ENCODE data around the gene NRN1L. TPM values are rescaled to one million over a fixed set of nuclear protein-coding genes. Genes with fewer than 3 reads are reported as not detected.

Gene NRN1L
- total and polyA plus RNA-seq, 9 donors = 0.24 to 1.3 (median 0.75) TPM; not detected in 2

- Histone ChIP-seq H3K27me3 (ENCODE audit: control insufficient read depth, insufficient read depth, low read length) (no peaks in the 10 kb centered on the region), H3K4me1 (ENCODE audit: control insufficient read depth, insufficient read depth, low read length) (peaks cover 24% of the 10 kb centered on the region), H3K9me3 (replicated peaks; ENCODE audit: control insufficient read depth, low read depth, low read length) (no peaks in the 10 kb centered on the region), H3K27ac (ENCODE audit: low read length) (peak overlapping the region; percentile 45), H3K36me3 (ENCODE audit: control insufficient read depth, insufficient read depth, low read length) (peaks cover 40% of the 10 kb centered on the region), H3K4me3 (ENCODE audit: low read length) (peak overlapping the region; percentile 87)
- DNase-seq = no peak
- WGBS (ENCODE audit: insufficient coverage) = 7% methylated on average over 12 of the region's 13 CpGs
Measured at GRCh38 chr16:67935101-67935401, 50.4 kb downstream of the NRN1L start.

GRCh38 chr16:67935402-67936123 lies 50.9 kb downstream of the NRN1L start:
- Histone ChIP-seq H3K27ac (ENCODE audit: low read length) (peak overlapping the region; percentile 97), H3K4me3 (ENCODE audit: low read length) (peak overlapping the region; percentile 87), H3K9me3 (replicated peaks; ENCODE audit: control insufficient read depth, low read depth, low read length) (no peaks in the 10 kb centered on the region), H3K27me3 (ENCODE audit: control insufficient read depth, insufficient read depth, low read length) (no peaks in the 10 kb centered on the region), H3K4me1 (ENCODE audit: control insufficient read depth, insufficient read depth, low read length) (peaks cover 24% of the 10 kb centered on the region), H3K36me3 (ENCODE audit: control insufficient read depth, insufficient read depth, low read length) (peaks cover 35% of the 10 kb centered on the region)
- peak; percentile 98 for DNase-seq
- WGBS (ENCODE audit: insufficient coverage) = 1% methylated on average over 55 of the region's 55 CpGs

Other genes with a start within 250 kb of the NRN1L start
- 0.18 TPM for gene CARMIL2, start 239.7 kb upstream of the NRN1L start, total RNA-seq
- gene CARMIL2, start 239.7 kb upstream of the NRN1L start, polyA plus RNA-seq (ENCODE audit: insufficient read depth in 1 of 8, insufficient read length in 8 of 8, low replicate concordance in 1 of 8) = 1 to 10 TPM in 2 of 8 donors, under 1 TPM in 6; 0.17 to 1.2 (median 0.53) TPM
- gene ACD, start 224.6 kb upstream of the NRN1L start, total RNA-seq = 14.0 TPM
- gene ACD, start 224.6 kb upstream of the NRN1L start, polyA plus RNA-seq (ENCODE audit: insufficient read depth in 1 of 8, insufficient read length in 8 of 8, low replicate concordance in 1 of 8) = 10 to 100 TPM; 13.7 to 19.3 (median 16.5) TPM
- 1.3 TPM for gene PARD6A, start 223.9 kb upstream of the NRN1L start, total RNA-seq
- gene PARD6A, start 223.9 kb upstream of the NRN1L start, polyA plus RNA-seq (ENCODE audit: insufficient read depth in 1 of 8, insufficient read length in 8 of 8, low replicate concordance in 1 of 8) = 1 to 10 TPM in 5 of 8 donors, under 1 TPM in 3; 0.59 to 1.8 (median 1.3) TPM
- gene ENKD1, start 218.1 kb upstream of the NRN1L start, total RNA-seq = 10.2 TPM
- gene ENKD1, start 218.1 kb upstream of the NRN1L start, polyA plus RNA-seq (ENCODE audit: insufficient read depth in 1 of 8, insufficient read length in 8 of 8, low replicate concordance in 1 of 8) = 10 to 100 TPM in 1 of 8 donors, 1 to 10 TPM in 7; 8.1 to 13.4 (median 9.0) TPM
- 2.6 TPM for gene C16orf86, start 218.1 kb upstream of the NRN1L start, total RNA-seq
- gene C16orf86, start 218.1 kb upstream of the NRN1L start, polyA plus RNA-seq (ENCODE audit: insufficient read depth in 1 of 8, insufficient read length in 8 of 8, low replicate concordance in 1 of 8) = 1 to 10 TPM; 2.1 to 4.3 (median 2.7) TPM
- gene GFOD2, start 165.6 kb upstream of the NRN1L start, total RNA-seq = 11.4 TPM
- 10 to 100 TPM; 13.1 to 18.3 (median 14.1) TPM for gene GFOD2, start 165.6 kb upstream of the NRN1L start, polyA plus RNA-seq (ENCODE audit: insufficient read depth in 1 of 8, insufficient read length in 8 of 8, low replicate concordance in 1 of 8)
- gene RANBP10, start 78.3 kb upstream of the NRN1L start, total RNA-seq = 7.1 TPM
- 10 to 100 TPM; 13.6 to 24.1 (median 20.4) TPM for gene RANBP10, start 78.3 kb upstream of the NRN1L start, polyA plus RNA-seq (ENCODE audit: insufficient read depth in 1 of 8, insufficient read length in 8 of 8, low replicate concordance in 1 of 8)
- gene TSNAXIP1, start 78.0 kb upstream of the NRN1L start, total RNA-seq = 0.89 TPM
- gene TSNAXIP1, start 78.0 kb upstream of the NRN1L start, polyA plus RNA-seq (ENCODE audit: insufficient read depth in 1 of 8, insufficient read length in 8 of 8, low replicate concordance in 1 of 8) = 1 to 10 TPM in 7 of 8 donors, under 1 TPM in 1; 0.80 to 1.9 (median 1.5) TPM
- gene THAP11, start 42.6 kb upstream of the NRN1L start, total RNA-seq = 29.4 TPM
- gene THAP11, start 42.6 kb upstream of the NRN1L start, polyA plus RNA-seq (ENCODE audit: insufficient read depth in 1 of 8, insufficient read length in 8 of 8, low replicate concordance in 1 of 8) = 10 to 100 TPM; 25.3 to 29.5 (median 27.2) TPM
- 47.8 TPM for gene NUTF2, start 38.0 kb upstream of the NRN1L start, total RNA-seq
- 100 to 1,000 TPM; 125 to 136 (median 128) TPM for gene NUTF2, start 38.0 kb upstream of the NRN1L start, polyA plus RNA-seq (ENCODE audit: insufficient read depth in 1 of 8, insufficient read length in 8 of 8, low replicate concordance in 1 of 8)
- 32.0 TPM for gene CENPT, start 37.2 kb upstream of the NRN1L start, total RNA-seq
- gene CENPT, start 37.2 kb upstream of the NRN1L start, polyA plus RNA-seq (ENCODE audit: insufficient read depth in 1 of 8, insufficient read length in 8 of 8, low replicate concordance in 1 of 8) = 10 to 100 TPM; 31.2 to 47.9 (median 39.8) TPM
- 56.9 TPM for gene EDC4, start 11.8 kb upstream of the NRN1L start, total RNA-seq
- gene EDC4, start 11.8 kb upstream of the NRN1L start, polyA plus RNA-seq (ENCODE audit: insufficient read depth in 1 of 8, insufficient read length in 8 of 8, low replicate concordance in 1 of 8) = 100 to 1,000 TPM; 100 to 124 (median 114) TPM
- 8.6 TPM for gene PSKH1, start 8.4 kb downstream of the NRN1L start, total RNA-seq
- 10 to 100 TPM; 18.1 to 26.1 (median 24.5) TPM for gene PSKH1, start 8.4 kb downstream of the NRN1L start, polyA plus RNA-seq (ENCODE audit: insufficient read depth in 1 of 8, insufficient read length in 8 of 8, low replicate concordance in 1 of 8)
- 0.66 TPM for gene CTRL, start 47.0 kb downstream of the NRN1L start, total RNA-seq
- 1 to 10 TPM; 2.3 to 5.2 (median 3.6) TPM for gene CTRL, start 47.0 kb downstream of the NRN1L start, polyA plus RNA-seq (ENCODE audit: insufficient read depth in 1 of 8, insufficient read length in 8 of 8, low replicate concordance in 1 of 8)
- 44.6 TPM for gene PSMB10, start 52.0 kb downstream of the NRN1L start, total RNA-seq
- 10 to 100 TPM; 24.7 to 42.1 (median 32.5) TPM for gene PSMB10, start 52.0 kb downstream of the NRN1L start, polyA plus RNA-seq (ENCODE audit: insufficient read depth in 1 of 8, insufficient read length in 8 of 8, low replicate concordance in 1 of 8)
- gene LCAT, start 59.2 kb downstream of the NRN1L start, total RNA-seq = 12.5 TPM
- 10 to 100 TPM; 19.1 to 30.0 (median 26.0) TPM for gene LCAT, start 59.2 kb downstream of the NRN1L start, polyA plus RNA-seq (ENCODE audit: insufficient read depth in 1 of 8, insufficient read length in 8 of 8, low replicate concordance in 1 of 8)
- gene SLC12A4, start 83.8 kb downstream of the NRN1L start, total RNA-seq = 34.2 TPM
- 10 to 100 TPM; 34.4 to 55.2 (median 43.4) TPM for gene SLC12A4, start 83.8 kb downstream of the NRN1L start, polyA plus RNA-seq (ENCODE audit: insufficient read depth in 1 of 8, insufficient read length in 8 of 8, low replicate concordance in 1 of 8)
- gene DPEP3, start 95.6 kb downstream of the NRN1L start, total RNA-seq = 0.04 TPM
- gene DPEP3, start 95.6 kb downstream of the NRN1L start, polyA plus RNA-seq (ENCODE audit: insufficient read depth in 1 of 8, insufficient read length in 8 of 8, low replicate concordance in 1 of 8) = under 1 TPM in 4 of 8 donors, not detected in 4; 0.05 to 0.15 (median 0.11) TPM
- 0.75 TPM for gene DPEP2, start 114.6 kb downstream of the NRN1L start, total RNA-seq
- gene DPEP2, start 114.6 kb downstream of the NRN1L start, polyA plus RNA-seq (ENCODE audit: insufficient read depth in 1 of 8, insufficient read length in 8 of 8, low replicate concordance in 1 of 8) = 1 to 10 TPM in 5 of 8 donors, under 1 TPM in 3; 0.52 to 1.4 (median 1.1) TPM
- not detected for gene DPEP2NB, start 131.0 kb downstream of the NRN1L start, total RNA-seq
- gene DPEP2NB, start 131.0 kb downstream of the NRN1L start, polyA plus RNA-seq (ENCODE audit: insufficient read depth in 1 of 8, insufficient read length in 8 of 8, low replicate concordance in 1 of 8) = not detected
- 5.2 TPM for gene DDX28, start 138.3 kb downstream of the NRN1L start, total RNA-seq
- gene DDX28, start 138.3 kb downstream of the NRN1L start, polyA plus RNA-seq (ENCODE audit: insufficient read depth in 1 of 8, insufficient read length in 8 of 8, low replicate concordance in 1 of 8) = 1 to 10 TPM; 5.3 to 7.2 (median 6.3) TPM
- 13.4 TPM for gene DUS2, start 138.4 kb downstream of the NRN1L start, total RNA-seq
- gene DUS2, start 138.4 kb downstream of the NRN1L start, polyA plus RNA-seq (ENCODE audit: insufficient read depth in 1 of 8, insufficient read length in 8 of 8, low replicate concordance in 1 of 8) = 10 to 100 TPM; 10.1 to 13.7 (median 12.1) TPM
- 39.0 TPM for gene NFATC3, start 200.5 kb downstream of the NRN1L start, total RNA-seq
- 10 to 100 TPM; 22.0 to 33.4 (median 25.9) TPM for gene NFATC3, start 200.5 kb downstream of the NRN1L start, polyA plus RNA-seq (ENCODE audit: insufficient read depth in 1 of 8, insufficient read length in 8 of 8, low replicate concordance in 1 of 8)

Data from muscle of leg (tissue), 11 donors.